ENCODE measurements around the gene KLHL29.

The KLHL29 gene

GRCh38 chr2:23639406-23639982 lies 254.5 kb downstream of the KLHL29 start:
- DNase-seq, result no peak

GRCh38 chr2:23640711-23641110 lies 255.7 kb downstream of the KLHL29 start:
- no peak for DNase-seq

GRCh38 chr2:23642516-23642915 lies 257.5 kb downstream of the KLHL29 start:
- no peak for DNase-seq

- no peak for DNase-seq
These were observed 260.3 kb downstream of the KLHL29 start for GRCh38 chr2:23645230-23645808.

GRCh38 chr2:23647563-23647962 lies 262.6 kb downstream of the KLHL29 start:
- DNase-seq, result no peak

- DNase-seq, result no peak
These were observed 264.3 kb downstream of the KLHL29 start for GRCh38 chr2:23649303-23649702.

- no peak for DNase-seq
These were observed 264.8 kb downstream of the KLHL29 start for GRCh38 chr2:23649819-23650218.

GRCh38 chr2:23651187-23652080 lies 266.5 kb downstream of the KLHL29 start:
- DNase-seq, result peak; percentile 65

- DNase-seq, result no peak
These were observed 268.3 kb downstream of the KLHL29 start for GRCh38 chr2:23653326-23653725.

- no peak for DNase-seq
These were observed 269.8 kb downstream of the KLHL29 start for GRCh38 chr2:23654756-23655155.

GRCh38 chr2:23655934-23656596 lies 271.1 kb downstream of the KLHL29 start:
- no peak for DNase-seq

- DNase-seq, result no peak
These were observed 271.6 kb downstream of the KLHL29 start for GRCh38 chr2:23656597-23656973.

- DNase-seq, result no peak
These were observed 272.4 kb downstream of the KLHL29 start for GRCh38 chr2:23657371-23657770.

GRCh38 chr2:23657934-23658333 lies 273.0 kb downstream of the KLHL29 start:
- no peak for DNase-seq

GRCh38 chr2:23658466-23658942 lies 273.5 kb downstream of the KLHL29 start:
- no peak for DNase-seq

GRCh38 chr2:23659328-23659727 lies 274.3 kb downstream of the KLHL29 start:
- no peak for DNase-seq

GRCh38 chr2:23659773-23660172 lies 274.8 kb downstream of the KLHL29 start:
- no peak for DNase-seq

- DNase-seq, result no peak
These were observed 275.3 kb downstream of the KLHL29 start for GRCh38 chr2:23660237-23660636.

GRCh38 chr2:23661276-23662050 lies 276.5 kb downstream of the KLHL29 start:
- DNase-seq, result no peak

GRCh38 chr2:23662466-23662865 lies 277.5 kb downstream of the KLHL29 start:
- no peak for DNase-seq

GRCh38 chr2:23662941-23663920 lies 278.3 kb downstream of the KLHL29 start:
- no peak for DNase-seq
